GM13977 (cell line): ENCODE data around the gene NOD2.

ENCODE experiments used
- DNase-seq: peaks from one replicate; pipeline ENCODE4 v3.0.0; 2012; ENCODE audit warnings: low spot score
- CTCF ChIP-seq: IDR thresholded peaks from 2 replicates; pipeline ENCODE4 v1.5.1; 2012; ENCODE audit warnings: mild to moderate bottlenecking, control low read depth; ENCODE audit not compliant: insufficient read depth; ENCODE audit errors: extremely low read depth, missing control alignments
- in situ Hi-C: fragments of 300-500 bp; cut with MboI; formaldehyde crosslinking; loops from one replicate; pipeline ENCODE4 v1.12.0; 2022; ENCODE audit warnings: low sequenced_read_pairs, low pct_unique_long_range_greater_than_20kb, mixed read lengths, inconsistent platforms; ENCODE audit not compliant: unreplicated experiment

Gene NOD2

DNA sequence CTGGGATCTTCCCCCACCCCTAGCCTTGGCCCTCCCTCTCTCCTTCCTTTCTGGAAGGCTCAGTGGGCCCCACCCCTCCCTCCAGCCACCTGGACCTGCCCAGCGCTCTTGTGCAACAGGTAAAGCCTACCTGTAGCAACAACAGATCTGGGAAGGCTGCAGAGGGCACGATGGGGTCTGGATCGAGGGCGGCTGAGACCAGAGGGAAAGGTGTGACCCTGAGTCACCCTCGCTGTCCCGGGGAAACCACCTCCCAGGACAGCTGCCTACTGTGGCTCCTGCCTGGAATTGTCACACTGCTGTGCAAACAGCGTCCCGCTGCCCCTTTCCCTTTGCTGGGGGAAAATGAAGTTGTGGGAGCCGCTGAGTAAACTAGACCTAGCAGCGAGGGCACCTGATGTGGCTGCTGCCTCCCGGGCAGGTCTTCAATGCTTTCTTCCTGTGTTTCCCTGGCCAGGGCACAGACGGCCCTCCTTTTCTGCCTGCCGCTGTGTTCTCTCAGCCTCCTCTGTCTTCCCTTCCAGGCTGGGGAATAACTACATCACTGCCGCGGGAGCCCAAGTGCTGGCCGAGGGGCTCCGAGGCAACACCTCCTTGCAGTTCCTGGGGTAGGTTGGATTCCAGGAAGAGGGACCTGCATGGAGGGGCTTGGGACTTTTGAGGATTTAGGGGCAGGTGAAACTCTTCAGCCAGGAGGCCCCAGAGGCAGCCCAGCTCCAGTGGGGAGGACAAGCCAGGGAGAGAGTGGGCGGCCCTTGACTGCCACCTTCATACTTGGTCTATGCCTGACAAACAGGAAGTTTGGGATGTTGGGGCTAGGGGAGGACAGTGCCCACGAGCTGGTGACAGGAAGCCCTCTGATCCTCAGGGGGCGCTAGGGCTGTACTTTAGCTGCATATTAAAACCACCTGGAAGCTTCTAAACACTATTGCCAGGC, 26.3 kb downstream of the NOD2 start:
- in situ Hi-C loops, result no loop called here
- peak; percentile 34 for TF ChIP-seq CTCF
- no peak for DNase-seq

GRCh38 chr16:50721549-50722404, 28.4 kb downstream of the NOD2 start:
- DNase-seq, result no peak
- in situ Hi-C loops, result no loop called here
- no peak for TF ChIP-seq CTCF

- TF ChIP-seq CTCF, result no peak
- DNase-seq, result no peak
- in situ Hi-C loops, result no loop called here
Observed at GRCh38 chr16:50722405-50722737, 29.0 kb downstream of the NOD2 start.

- TF ChIP-seq CTCF, result no peak
- DNase-seq, result no peak
- in situ Hi-C loops, result no loop called here
Observed at GRCh38 chr16:50722960-50723359, 29.6 kb downstream of the NOD2 start.

DNA sequence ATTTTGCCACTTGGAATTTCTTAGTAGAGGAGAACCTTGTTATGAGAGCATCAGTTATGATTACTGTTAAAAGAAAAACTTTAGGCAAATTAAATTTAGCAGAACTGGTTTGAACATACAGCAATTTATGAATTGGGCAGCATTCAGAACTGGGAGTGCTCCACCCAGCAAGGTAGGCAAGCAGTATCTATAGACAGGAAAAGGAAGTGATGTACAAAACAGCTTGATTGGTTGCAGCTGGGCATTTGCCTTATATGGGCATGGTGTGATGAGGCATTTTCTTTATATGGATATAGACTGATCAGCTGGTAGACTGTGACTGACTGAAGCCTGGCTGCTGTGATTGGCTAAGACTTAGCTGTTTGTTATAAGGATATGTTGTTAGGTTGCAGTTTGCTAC, 30.9 kb downstream of the NOD2 start:
- in situ Hi-C loops, result no loop called here
- no peak for TF ChIP-seq CTCF
- no peak for DNase-seq

GRCh38 chr16:50731130-50731988, 38.0 kb downstream of the NOD2 start:
- no peak for DNase-seq
- in situ Hi-C loops, result no loop called here
- TF ChIP-seq CTCF, result no peak
